ENCODE measurements around the gene SRPX.

GRCh38 chrX:38110231-38110630, 110.4 kb downstream of the SRPX start:
- TF ChIP-seq FOXA1 (IDR thresholded peaks at IDR 0.05) = no peak
- TF ChIP-seq ZNF384 (IDR thresholded peaks at IDR 0.05) = no peak
- no peak for TF ChIP-seq TARDBP (IDR thresholded peaks at IDR 0.05)
- no peak for TF ChIP-seq BHLHE40 (IDR thresholded peaks at IDR 0.05; ENCODE audit: borderline replicate concordance)
- TF ChIP-seq FOXM1 (IDR thresholded peaks at IDR 0.05; ENCODE audit: borderline replicate concordance) = no peak
- no peak for TF ChIP-seq SUZ12 (IDR thresholded peaks at IDR 0.05)
- no peak for TF ChIP-seq LEF1 (IDR thresholded peaks at IDR 0.05; ENCODE audit: borderline replicate concordance)

Measured in HEK293T (cell line).